ENCODE measurements around the gene ELFN2. TPM values are rescaled to one million over a fixed set of nuclear protein-coding genes. Genes with fewer than 3 reads are reported as not detected.

ELFN2 gene
- polyA plus RNA-seq, 1 donor from 2014 or later, result 4.4 TPM

DNA sequence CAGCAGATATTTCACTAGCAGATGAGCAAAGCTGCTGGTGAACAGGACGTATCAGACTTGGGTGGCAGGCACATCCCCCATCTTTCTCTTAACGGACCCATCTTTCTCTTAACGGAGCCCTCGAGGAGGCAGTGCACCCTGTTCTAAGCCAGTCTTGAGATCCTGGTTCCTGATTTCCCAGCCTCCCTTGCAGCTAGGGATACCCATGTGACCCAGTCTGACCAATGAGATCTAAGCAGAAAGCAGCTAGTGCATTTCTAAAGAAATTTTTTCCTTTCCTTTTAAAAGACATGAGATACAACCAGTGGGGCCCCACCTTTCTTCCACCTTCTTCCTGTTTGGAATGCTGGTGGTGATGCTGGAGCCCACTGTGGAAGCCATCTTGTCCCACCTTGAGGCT is 13.6 kb upstream of the ELFN2 start:
- H3K27ac ChIP-seq (ENCODE audit: low read length), result no peak overlapping the region
- no peak overlapping the region for H3K9ac ChIP-seq (ENCODE audit: low read length)
- H3K9me3 ChIP-seq (ENCODE audit: low read length), result no peaks in the 10 kb centered on the region
- no peaks in the 10 kb centered on the region for H4K20me1 ChIP-seq (ENCODE audit: insufficient read depth)
- no peak overlapping the region for H3K4me3 ChIP-seq (ENCODE audit: low read length)
- no peak overlapping the region for H3K4me2 ChIP-seq (ENCODE audit: low read length)
- H3K9me2 ChIP-seq (ENCODE audit: insufficient read depth, low read length), result no peaks in the 10 kb centered on the region
- no peaks in the 10 kb centered on the region for H3F3A ChIP-seq (ENCODE audit: insufficient read depth, low read length, poor library complexity, severe bottlenecking)
- TF ChIP-seq, protein P1, sequence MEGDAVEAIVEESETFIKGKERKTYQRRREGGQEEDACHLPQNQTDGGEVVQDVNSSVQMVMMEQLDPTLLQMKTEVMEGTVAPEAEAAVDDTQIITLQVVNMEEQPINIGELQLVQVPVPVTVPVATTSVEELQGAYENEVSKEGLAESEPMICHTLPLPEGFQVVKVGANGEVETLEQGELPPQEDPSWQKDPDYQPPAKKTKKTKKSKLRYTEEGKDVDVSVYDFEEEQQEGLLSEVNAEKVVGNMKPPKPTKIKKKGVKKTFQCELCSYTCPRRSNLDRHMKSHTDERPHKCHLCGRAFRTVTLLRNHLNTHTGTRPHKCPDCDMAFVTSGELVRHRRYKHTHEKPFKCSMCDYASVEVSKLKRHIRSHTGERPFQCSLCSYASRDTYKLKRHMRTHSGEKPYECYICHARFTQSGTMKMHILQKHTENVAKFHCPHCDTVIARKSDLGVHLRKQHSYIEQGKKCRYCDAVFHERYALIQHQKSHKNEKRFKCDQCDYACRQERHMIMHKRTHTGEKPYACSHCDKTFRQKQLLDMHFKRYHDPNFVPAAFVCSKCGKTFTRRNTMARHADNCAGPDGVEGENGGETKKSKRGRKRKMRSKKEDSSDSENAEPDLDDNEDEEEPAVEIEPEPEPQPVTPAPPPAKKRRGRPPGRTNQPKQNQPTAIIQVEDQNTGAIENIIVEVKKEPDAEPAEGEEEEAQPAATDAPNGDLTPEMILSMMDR (IDR thresholded peaks at IDR 0.05; ENCODE audit: poor library complexity, severe bottlenecking), result no peak
- TF ChIP-seq MXI1 (conservative IDR thresholded peaks at IDR 0.05; ENCODE audit: poor library complexity, severe bottlenecking), result no peak
- no peak overlapping the region for H2AFZ ChIP-seq (ENCODE audit: low read depth, low read length)
- H3K27me3 ChIP-seq (ENCODE audit: insufficient read depth, low read depth, low read length), result no peaks in the 10 kb centered on the region
- H3K36me3 ChIP-seq (ENCODE audit: insufficient read depth, low read length), result no peaks in the 10 kb centered on the region
- H3K79me2 ChIP-seq (replicated peaks; ENCODE audit: insufficient read depth, low read length), result no peaks in the 10 kb centered on the region

DNA sequence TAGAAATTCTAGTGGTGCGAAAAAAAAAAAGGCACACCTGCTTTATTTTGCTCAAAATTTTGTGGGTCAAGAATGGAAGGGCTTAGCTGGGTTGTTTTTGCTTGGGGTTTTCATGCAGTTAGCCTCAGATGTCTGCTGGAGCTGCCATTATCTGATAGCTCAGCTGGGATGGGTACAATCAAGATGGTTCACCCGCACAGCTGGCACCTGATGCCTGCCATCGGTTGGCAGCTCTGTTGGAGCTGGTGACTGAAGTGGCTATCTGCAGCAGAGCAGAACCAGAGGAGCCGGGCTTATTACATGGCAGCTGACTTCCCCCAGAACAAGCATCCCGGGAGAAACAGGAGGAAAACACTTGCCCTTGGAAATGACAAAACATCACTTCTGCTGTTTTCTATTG is 12.1 kb upstream of the ELFN2 start:
- Histone ChIP-seq H3K9me3 (ENCODE audit: low read length) (no peaks in the 10 kb centered on the region), H3K9me2 (ENCODE audit: insufficient read depth, low read length) (no peaks in the 10 kb centered on the region), H3K4me3 (ENCODE audit: low read length) (no peak overlapping the region)

More for the DNA sequence above, 12.1 kb upstream of the ELFN2 start:
- Histone ChIP-seq H3K79me2 (replicated peaks; ENCODE audit: insufficient read depth, low read length) (no peaks in the 10 kb centered on the region), H3F3A (ENCODE audit: insufficient read depth, low read length, poor library complexity, severe bottlenecking) (no peaks in the 10 kb centered on the region), H3K4me2 (ENCODE audit: low read length) (no peak overlapping the region), H3K27ac (ENCODE audit: low read length) (no peak overlapping the region), H3K27me3 (ENCODE audit: insufficient read depth, low read depth, low read length) (no peaks in the 10 kb centered on the region), H4K20me1 (ENCODE audit: insufficient read depth) (no peaks in the 10 kb centered on the region), H2AFZ (ENCODE audit: low read depth, low read length) (no peak overlapping the region), H3K36me3 (ENCODE audit: insufficient read depth, low read length) (no peaks in the 10 kb centered on the region), H3K9ac (ENCODE audit: low read length) (no peak overlapping the region)
- TF ChIP-seq RAD21 (conservative IDR thresholded peaks at IDR 0.05), result no peak
- TF ChIP-seq, protein P1 (IDR thresholded peaks at IDR 0.05; ENCODE audit: poor library complexity, severe bottlenecking), result no peak
- TF ChIP-seq, protein P2, sequence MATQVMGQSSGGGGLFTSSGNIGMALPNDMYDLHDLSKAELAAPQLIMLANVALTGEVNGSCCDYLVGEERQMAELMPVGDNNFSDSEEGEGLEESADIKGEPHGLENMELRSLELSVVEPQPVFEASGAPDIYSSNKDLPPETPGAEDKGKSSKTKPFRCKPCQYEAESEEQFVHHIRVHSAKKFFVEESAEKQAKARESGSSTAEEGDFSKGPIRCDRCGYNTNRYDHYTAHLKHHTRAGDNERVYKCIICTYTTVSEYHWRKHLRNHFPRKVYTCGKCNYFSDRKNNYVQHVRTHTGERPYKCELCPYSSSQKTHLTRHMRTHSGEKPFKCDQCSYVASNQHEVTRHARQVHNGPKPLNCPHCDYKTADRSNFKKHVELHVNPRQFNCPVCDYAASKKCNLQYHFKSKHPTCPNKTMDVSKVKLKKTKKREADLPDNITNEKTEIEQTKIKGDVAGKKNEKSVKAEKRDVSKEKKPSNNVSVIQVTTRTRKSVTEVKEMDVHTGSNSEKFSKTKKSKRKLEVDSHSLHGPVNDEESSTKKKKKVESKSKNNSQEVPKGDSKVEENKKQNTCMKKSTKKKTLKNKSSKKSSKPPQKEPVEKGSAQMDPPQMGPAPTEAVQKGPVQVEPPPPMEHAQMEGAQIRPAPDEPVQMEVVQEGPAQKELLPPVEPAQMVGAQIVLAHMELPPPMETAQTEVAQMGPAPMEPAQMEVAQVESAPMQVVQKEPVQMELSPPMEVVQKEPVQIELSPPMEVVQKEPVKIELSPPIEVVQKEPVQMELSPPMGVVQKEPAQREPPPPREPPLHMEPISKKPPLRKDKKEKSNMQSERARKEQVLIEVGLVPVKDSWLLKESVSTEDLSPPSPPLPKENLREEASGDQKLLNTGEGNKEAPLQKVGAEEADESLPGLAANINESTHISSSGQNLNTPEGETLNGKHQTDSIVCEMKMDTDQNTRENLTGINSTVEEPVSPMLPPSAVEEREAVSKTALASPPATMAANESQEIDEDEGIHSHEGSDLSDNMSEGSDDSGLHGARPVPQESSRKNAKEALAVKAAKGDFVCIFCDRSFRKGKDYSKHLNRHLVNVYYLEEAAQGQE (IDR thresholded peaks at IDR 0.05; ENCODE audit: borderline replicate concordance), result no peak
- TF ChIP-seq TAF1 (IDR thresholded peaks at IDR 0.05; ENCODE audit: low read depth), result no peak
- TF ChIP-seq SMC3 (conservative IDR thresholded peaks at IDR 0.05; ENCODE audit: poor library complexity), result no peak
- no peak for TF ChIP-seq EP300 (conservative IDR thresholded peaks at IDR 0.05; ENCODE audit: poor library complexity, severe bottlenecking)
- no peak for TF ChIP-seq POLR2AphosphoS5 (IDR thresholded peaks at IDR 0.05)
- no peak for TF ChIP-seq MXI1 (conservative IDR thresholded peaks at IDR 0.05; ENCODE audit: poor library complexity, severe bottlenecking)
- no peak for TF ChIP-seq EZH2 (IDR thresholded peaks at IDR 0.05; ENCODE audit: borderline replicate concordance, insufficient read depth, low read length, poor library complexity, severe bottlenecking)

All from neural cell (in vitro differentiated cells).